Measurements from ENCODE around the gene LMNB1.
A peak's percentile ranks its signal among the peaks of the same experiment; 100 is the strongest.
"Not testable (repeated sequence)": the region's sequence is repeated elsewhere in the genome, so short reads cannot be mapped to it uniquely, and the experiment has no call there.

Gene LMNB1

DNA sequence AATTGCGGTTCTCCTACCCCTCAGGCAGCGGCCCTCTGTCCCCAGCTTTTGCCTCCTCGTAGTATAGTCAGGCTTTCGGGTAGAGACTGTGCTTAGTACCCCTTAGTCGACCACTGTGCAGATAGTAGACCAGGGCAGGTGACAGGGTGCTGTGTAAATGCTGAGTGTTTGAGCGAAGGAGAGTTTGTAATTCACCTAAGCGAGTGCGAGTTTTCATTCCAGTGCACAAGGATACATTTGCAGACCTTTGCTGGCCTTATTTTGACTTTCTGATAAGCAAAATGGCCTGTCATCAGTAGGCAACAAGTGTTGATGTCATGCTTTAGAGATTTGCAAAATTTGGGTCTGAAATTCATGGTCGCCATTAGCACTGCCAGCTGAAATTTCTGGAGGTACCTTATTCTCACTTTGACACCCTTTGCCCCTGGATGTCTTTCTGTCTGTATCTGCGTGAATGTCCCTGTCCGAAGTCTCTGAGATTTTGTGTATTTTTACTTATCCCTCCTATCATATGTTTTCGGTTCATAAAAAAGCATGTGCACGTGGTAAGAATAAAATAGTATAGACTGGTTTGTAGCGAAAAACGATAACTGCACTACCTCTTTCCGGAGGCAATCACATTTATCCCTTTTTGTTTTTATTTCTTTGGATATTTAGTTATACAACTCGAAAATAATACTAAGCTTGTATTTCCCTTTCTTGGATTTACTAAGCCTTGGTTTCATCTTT, 1.9 kb downstream of the LMNB1 start:
- DNase-seq, result no peak

DNA sequence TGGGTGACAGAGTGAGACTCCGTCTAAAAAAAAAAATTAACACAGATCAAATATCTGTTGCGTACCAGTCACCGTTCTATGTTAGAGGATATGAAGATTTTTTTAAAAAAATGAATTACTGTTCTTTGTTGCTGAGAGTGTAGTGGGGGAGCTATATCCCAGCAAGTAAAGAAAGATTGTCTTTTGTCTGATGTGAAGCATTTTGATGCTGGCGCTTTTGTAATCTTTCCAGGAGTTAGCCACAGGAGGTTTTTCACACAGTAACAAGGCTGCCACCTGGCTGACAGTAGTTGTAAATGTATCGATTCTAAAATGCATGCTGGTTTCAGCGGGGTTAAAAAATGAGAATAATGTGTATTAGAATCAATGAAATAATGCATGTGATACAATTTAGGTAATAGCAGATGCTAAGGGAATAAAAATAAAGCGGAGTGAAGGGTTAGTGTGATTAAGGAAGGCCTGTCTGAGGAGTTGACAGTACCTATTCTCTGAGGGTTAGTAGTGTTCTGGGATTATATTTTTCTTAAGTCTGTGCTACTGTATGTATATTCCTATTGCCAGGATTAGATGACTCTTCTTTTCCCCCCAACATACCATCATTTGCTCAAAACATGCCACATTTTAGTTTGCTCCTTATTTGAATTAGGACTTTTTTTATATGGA, 3.4 kb downstream of the LMNB1 start:
- peak; percentile 37 for DNase-seq

DNA sequence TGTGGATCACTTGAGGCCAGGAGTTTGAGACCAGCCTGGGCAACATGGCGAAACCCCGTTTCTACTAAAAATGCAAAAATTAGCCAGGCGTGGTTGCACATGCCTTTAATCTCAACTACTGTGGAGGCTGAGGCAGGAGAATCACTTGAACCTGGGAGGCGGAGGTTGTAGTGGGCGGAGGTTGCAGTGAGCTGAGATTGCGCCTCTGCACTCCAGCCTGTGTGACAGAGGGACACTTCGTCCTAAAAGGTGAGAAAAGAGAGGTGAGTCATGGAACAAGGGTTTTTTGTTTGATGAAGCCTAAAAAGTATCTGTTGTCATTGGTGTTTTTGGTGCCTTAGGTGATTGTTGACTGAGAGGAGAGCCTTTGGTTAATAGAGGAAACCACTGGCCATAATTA, 11.5 kb downstream of the LMNB1 start:
- DNase-seq, result not testable (repeated sequence)

DNA sequence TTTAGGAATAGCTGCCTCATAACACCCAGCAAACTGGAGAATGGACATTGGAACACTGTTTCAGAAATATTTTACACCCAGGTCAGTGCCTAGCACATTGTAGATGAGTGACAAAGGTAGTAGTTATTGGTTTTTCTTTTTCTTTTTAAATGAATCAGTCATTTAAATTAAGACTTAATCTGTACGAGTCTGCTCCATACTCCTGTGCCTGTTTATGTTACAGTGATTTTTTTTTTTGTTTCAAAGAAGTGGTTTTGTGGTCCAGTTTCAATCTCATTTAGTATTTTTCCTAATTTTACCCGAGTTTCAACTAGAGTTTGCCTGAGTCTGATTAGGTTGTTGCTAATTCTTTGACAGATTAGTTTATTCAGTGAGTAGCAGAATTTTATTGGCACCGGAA, 16.2 kb downstream of the LMNB1 start:
- DNase-seq, result no peak

- not testable (repeated sequence) for DNase-seq
These were observed 16.7 kb downstream of the LMNB1 start for GRCh38 chr5:126793648-126794047.

DNA sequence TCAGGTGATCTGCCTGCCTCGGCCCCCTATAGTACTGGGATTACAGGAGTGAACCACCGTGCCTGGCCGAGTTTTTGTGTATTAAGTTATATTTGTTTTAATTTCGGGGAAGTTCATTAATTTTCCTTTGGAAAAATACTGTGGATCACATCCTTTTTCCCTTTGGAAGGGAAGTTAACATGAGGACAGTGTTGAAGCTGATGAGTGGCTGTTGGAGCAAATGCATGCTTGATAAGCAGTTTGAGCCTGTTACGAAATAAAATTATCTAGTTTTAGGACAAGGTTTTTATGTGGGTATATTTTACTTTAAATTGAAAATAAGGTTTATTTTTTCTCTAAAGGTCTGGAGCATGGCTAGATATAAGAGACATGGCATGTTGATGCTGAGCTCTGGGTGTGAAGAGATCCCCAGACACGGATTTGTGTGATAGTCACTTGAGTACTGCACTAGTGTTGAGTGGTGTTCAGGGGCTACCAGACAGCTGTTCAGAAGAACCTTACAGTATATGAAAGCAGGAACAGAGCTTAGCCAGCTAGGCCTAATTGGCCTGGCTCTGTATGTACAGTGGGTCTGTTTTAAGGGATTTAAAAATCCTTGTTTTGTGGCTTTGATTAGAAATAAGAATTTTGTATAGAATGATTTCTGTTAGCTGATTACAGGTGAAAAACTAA, 17.4 kb downstream of the LMNB1 start:
- DNase-seq, result no peak

DNA sequence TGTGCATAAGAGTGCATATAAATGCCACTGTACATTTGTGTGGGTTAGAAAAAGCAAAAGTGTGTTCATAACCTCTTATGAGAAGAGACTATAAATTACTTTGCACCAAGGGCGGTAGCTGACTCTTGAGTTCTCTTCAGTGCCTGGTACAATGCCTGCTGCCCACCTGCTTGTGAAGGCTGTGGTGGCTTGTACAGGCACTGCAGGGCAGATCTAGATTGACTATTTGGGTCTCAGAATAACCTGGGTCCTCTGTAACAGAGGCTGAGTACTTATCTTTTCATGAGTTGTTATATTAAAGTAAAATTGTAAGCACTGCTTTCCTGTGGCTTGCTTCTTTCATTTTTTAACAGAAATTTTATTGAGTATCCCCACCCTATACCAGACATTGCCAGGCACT, 22.8 kb downstream of the LMNB1 start:
- DNase-seq, result no peak

GRCh38 chr5:126801174-126801991, 24.4 kb downstream of the LMNB1 start:
- DNase-seq, result no peak

- no peak for DNase-seq
These were observed 25.0 kb downstream of the LMNB1 start for GRCh38 chr5:126801992-126802294.

- no peak for DNase-seq
These were observed 28.1 kb downstream of the LMNB1 start for GRCh38 chr5:126805063-126805462.

GRCh38 chr5:126808521-126808988, 31.6 kb downstream of the LMNB1 start:
- no peak for DNase-seq

DNA sequence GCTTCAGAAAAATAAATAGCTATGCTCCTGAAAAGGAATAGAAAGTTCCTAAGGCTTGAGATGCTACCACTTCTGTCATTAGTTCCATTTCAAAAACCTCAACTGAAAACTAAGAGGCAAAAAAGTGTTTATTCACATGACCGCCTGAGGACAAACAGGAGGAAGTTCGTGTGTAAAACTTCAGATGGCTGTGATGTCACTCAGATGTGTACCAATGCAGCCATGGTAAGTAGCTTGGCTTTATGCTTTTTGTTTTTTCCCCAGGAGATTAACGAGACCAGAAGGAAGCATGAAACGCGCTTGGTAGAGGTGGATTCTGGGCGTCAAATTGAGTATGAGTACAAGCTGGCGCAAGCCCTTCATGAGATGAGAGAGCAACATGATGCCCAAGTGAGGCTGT, 33.0 kb downstream of the LMNB1 start:
- DNase-seq, result no peak

GRCh38 chr5:126810596-126811380, 33.9 kb downstream of the LMNB1 start:
- DNase-seq, result no peak

DNA sequence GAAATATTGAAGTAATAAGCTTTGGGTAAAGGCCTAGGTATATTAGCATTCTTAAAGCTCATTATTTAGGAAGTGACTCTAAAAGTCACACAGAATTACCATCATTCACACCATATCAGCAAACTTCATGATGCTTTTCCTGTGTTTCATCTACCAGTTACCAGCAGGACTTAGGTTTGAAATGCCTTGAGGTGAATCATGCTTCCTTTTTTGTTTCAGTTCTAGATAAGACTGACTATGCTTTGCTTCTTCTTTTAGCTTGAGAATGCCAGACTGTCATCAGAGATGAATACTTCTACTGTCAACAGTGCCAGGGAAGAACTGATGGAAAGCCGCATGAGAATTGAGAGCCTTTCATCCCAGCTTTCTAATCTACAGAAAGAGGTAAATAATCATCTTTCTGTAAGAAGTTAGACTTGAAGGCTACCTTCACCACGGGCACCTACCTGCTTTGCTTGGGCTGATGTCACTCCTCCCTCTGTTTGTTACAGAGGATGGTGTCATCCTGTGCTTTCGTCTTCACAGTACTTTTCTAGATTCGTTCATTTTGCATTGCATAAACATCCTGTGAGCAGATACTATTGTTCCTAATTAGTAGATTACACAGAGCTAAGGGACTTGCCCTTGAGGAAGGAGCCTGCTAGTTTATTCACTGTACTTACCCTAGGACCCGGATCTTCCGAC, 34.7 kb downstream of the LMNB1 start:
- DNase-seq, result no peak

DNA sequence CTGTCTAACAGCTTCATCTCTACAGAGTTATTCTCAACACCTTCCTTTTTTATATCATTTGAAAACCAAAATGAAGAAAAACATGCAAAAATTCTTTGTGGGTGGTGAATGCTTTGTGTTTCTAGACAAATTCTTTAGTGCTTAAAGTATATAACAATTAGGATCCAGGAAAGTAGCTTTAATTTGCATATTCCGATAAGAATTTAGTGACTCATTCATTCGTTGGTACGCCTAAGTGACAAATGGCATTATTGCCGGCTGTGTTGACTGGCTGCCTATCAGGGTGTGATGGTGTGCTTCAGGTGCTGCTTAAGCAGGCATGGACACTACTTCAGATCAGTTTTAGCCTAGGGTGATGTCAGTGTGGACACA, 35.2 kb downstream of the LMNB1 start:
- no peak for DNase-seq

GRCh38 chr5:126813799-126814198, 36.9 kb downstream of the LMNB1 start:
- DNase-seq, result not testable (repeated sequence)

- DNase-seq, result no peak
These were observed 37.9 kb downstream of the LMNB1 start for GRCh38 chr5:126814721-126815404.

GRCh38 chr5:126816649-126817048, 39.7 kb downstream of the LMNB1 start:
- no peak for DNase-seq

DNA sequence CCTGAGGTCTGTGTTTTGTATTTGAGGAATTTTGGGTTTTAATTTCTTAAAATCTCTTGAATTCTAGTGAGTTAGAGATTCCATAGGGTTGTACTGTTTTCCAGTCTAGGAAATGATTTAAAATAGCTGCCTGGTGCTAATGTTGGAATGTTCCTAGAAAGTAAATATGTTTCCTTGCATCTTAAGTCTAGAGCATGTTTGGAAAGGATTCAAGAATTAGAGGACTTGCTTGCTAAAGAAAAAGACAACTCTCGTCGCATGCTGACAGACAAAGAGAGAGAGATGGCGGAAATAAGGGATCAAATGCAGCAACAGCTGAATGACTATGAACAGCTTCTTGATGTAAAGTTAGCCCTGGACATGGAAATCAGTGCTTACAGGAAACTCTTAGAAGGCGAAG, 41.8 kb downstream of the LMNB1 start:
- no peak for DNase-seq

DNA sequence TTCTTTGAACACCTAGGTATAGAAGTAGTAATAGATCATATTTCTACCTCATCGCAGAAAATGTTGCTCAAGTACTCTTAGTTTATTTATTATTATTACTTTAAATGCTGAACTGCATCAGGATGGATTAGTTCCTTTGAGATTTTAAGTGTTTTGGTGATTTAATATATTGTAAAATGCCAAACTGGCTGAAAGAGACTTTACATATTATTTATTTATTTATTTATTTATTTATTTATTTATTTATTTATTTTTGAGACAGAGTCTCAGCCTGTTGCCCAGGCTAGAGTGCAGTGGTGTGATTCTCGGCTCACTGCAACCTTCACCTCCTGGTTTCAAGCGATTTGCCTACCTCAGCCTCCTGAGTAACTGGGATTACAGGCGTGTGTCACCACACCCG, 42.3 kb downstream of the LMNB1 start:
- DNase-seq, result no peak

DNA sequence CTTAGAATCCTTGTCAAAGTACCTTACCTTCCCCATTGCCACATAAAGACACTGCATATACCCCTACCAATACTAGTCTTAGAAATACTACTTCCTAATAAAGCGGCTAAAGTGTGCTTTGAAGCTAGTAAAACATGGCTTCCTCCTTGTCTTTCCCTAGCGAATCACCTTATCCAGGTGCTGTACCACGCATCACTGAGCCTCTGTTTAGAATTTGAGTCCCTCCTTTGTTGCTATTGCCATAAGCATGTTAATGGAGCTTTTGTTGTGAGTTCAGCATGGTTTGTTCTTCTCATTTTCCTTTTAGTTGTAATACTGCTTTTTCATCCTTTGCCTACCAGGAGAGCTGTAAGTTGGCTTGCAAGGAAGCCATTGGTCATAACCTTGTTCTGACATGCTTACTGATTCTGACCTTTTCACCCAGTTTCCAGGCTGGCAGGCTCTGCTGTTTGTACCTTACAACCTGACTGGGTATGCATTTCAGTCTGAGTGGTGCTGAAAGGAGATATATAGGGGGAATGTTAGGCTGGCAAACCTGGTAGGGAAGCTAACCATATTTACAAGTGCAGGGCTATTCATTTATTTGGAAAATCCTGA, 49.8 kb downstream of the LMNB1 start:
- no peak for DNase-seq

All from NCI-H2081 treated with DMSO at 0.1 percent for 48 hours (cell line).